PC-9 (cell line): ENCODE results near the gene CBX2. TPM values are rescaled to one million over a fixed set of nuclear protein-coding genes. Genes with fewer than 3 reads are reported as not detected.

ENCODE experiments used
- BruUV-seq: library from RNA; stranded (reverse); fragments of 400-500 nt; replicated peaks from 2 replicates; lab custom pipeline; 2021; lab: Mats Ljungman, UMichigan
- CTCF ChIA-PET: fragments of 300-600 bp; sonication (Branson Sonifier 250); formaldehyde crosslinking; loops from one replicate; lab custom pipeline; 2022; ENCODE audit warnings: antibody characterized with exemption; lab: Charles Lee
- POLR2A ChIA-PET: fragments of 300-600 bp; sonication (Branson Sonifier 250); formaldehyde crosslinking; loops from one replicate; lab custom pipeline; 2022; ENCODE audit warnings: antibody characterized with exemption; ENCODE audit not compliant: unreplicated experiment; lab: Charles Lee
- DNase-seq, 2 experiments: peaks; one replicate each; pipeline versions ENCODE4 v3.0.0 to v3.0.0-alpha.2; 2015 to 2022; ENCODE audit warnings: mixed read lengths in 1 of 2
- H2AFZ ChIP-seq: fragments of 200-600 bp; sonication (generic); 2 replicates; pipeline ENCODE4 v1.8.1; 2017; ENCODE audit warnings: antibody characterized with exemption
- H3F3A ChIP-seq: fragments of 200-600 bp; sonication (generic); 2 replicates; pipeline ENCODE4 v1.8.1; 2017; ENCODE audit warnings: antibody characterized with exemption, mild to moderate bottlenecking, low read depth; ENCODE audit not compliant: insufficient read depth
- H3K27ac ChIP-seq: fragments of 200-600 bp; sonication (generic); 2 replicates; pipeline ENCODE4 v1.6.1; 2016; ENCODE audit warnings: mixed run types
- H3K27me3 ChIP-seq: fragments of 200-600 bp; sonication (generic); 2 replicates; pipeline ENCODE4 v1.6.1; 2016; ENCODE audit warnings: low read depth, mixed run types; ENCODE audit not compliant: insufficient read depth
- H3K36me3 ChIP-seq: fragments of 200-600 bp; sonication (generic); 2 replicates; pipeline ENCODE4 v1.6.1; 2016; ENCODE audit warnings: low read depth, mixed run types
- H3K4me1 ChIP-seq: fragments of 200-600 bp; sonication (generic); replicated peaks from 2 replicates; pipeline ENCODE4 v1.6.1; 2016; ENCODE audit warnings: mixed run types; ENCODE audit not compliant: insufficient read depth
- H3K4me2 ChIP-seq: fragments of 200-600 bp; sonication (generic); 2 replicates; pipeline ENCODE4 v1.6.1; 2017; ENCODE audit warnings: mixed run types
- H3K4me3 ChIP-seq: fragments of 200-600 bp; sonication (generic); 2 replicates; pipeline ENCODE4 v1.6.1; 2016; ENCODE audit warnings: mixed run types
- H3K79me2 ChIP-seq: fragments of 200-600 bp; sonication (generic); 2 replicates; pipeline ENCODE4 v1.6.1; 2017; ENCODE audit warnings: low read depth, mixed run types
- H3K9me2 ChIP-seq: fragments of 200-600 bp; sonication (generic); 2 replicates; pipeline ENCODE4 v1.8.1; 2017; ENCODE audit warnings: mild to moderate bottlenecking; ENCODE audit not compliant: insufficient read depth
- H3K9me3 ChIP-seq: fragments of 200-600 bp; sonication (generic); 2 replicates; pipeline ENCODE4 v1.8.1; 2016; ENCODE audit warnings: low read depth; ENCODE audit not compliant: insufficient read depth
- H4K20me1 ChIP-seq: fragments of 200-600 bp; sonication (generic); 2 replicates; pipeline ENCODE4 v1.8.1; 2017; ENCODE audit not compliant: insufficient read depth
- CTCF ChIP-seq: fragments of 200-600 bp; sonication (generic); conservative IDR thresholded peaks from 2 replicates; pipeline ENCODE4 v1.6.1; 2017; ENCODE audit warnings: mixed run types, antibody characterized with exemption, mild to moderate bottlenecking, moderate library complexity
- EZH2 ChIP-seq: fragments of 200-600 bp; sonication (generic); IDR thresholded peaks from 2 replicates; pipeline ENCODE4 v1.8.0; 2017; ENCODE audit warnings: antibody characterized with exemption, low read depth
- intact Hi-C: fragments of 100-400 bp; cut with micrococcal nuclease; formaldehyde crosslinking; loops from one replicate; pipeline ENCODE4 v1.10.0; 2022; ENCODE audit not compliant: unreplicated experiment
- total RNA-seq: library from RNA; stranded (reverse); gene quantifications from 2 replicates; pipeline ENCODE4 v1.2.3, GENCODE V29; 2021

The CBX2 gene
- total RNA-seq, 1 experiment from 2014 or later, result 32.6 TPM

GRCh38 chr17:79836510-79836971 lies 58.6 kb downstream of the CBX2 start:
- BruUV-seq, result no TSS peak
- no peak for TF ChIP-seq EZH2
- TF ChIP-seq CTCF, result no peak
- ChIA-PET CTCF (interaction anchor here (1.2 kb wide), 1 partner anchor 79 kb away, joined by 5 read pairs; no protein-coding TSS in a partner anchor), POLR2A (interaction anchor here (0.6 to 0.7 kb wide), 4 partner anchors 15 to 68 kb away, joined by 3 to 22 read pairs (median 4); partner anchors contain the start of gene CBX8)
- peak overlapping the region; percentile 78 for H3K27ac ChIP-seq
- H3K79me2 ChIP-seq, result peaks cover 45% of the 10 kb centered on the region
- H4K20me1 ChIP-seq, result peaks cover 23% of the 10 kb centered on the region
- DNase-seq, result no peak
- intact Hi-C loops, result no loop called here
- no peaks in the 10 kb centered on the region for H3K9me2 ChIP-seq
- peaks cover 20% of the 10 kb centered on the region; the same call in 1 of the 2 replicates for H3F3A ChIP-seq
- H3K9me3 ChIP-seq, result no peaks in the 10 kb centered on the region
- H3K4me3 ChIP-seq, result peak overlapping the region; percentile 86
- peak overlapping the region; percentile 99 for H3K4me2 ChIP-seq
- H2AFZ ChIP-seq, result no peak overlapping the region
- peaks cover 31% of the 10 kb centered on the region for H3K4me1 ChIP-seq
- no peaks in the 10 kb centered on the region for H3K27me3 ChIP-seq
- H3K36me3 ChIP-seq, result no peaks in the 10 kb centered on the region

- intact Hi-C loops, result no loop called here
- peaks cover 23% of the 10 kb centered on the region for H4K20me1 ChIP-seq
- H3K9me2 ChIP-seq, result no peaks in the 10 kb centered on the region
- H3K36me3 ChIP-seq, result no peaks in the 10 kb centered on the region
- peaks cover 29% of the 10 kb centered on the region for H3K4me1 ChIP-seq
- peak overlapping the region; percentile 78 for H3K27ac ChIP-seq
- no TSS peak for BruUV-seq
- H3K79me2 ChIP-seq, result peaks cover 44% of the 10 kb centered on the region
- CTCF ChIA-PET, result interaction anchor here (0.6 to 1.2 kb wide), 2 partner anchors 79 to 82 kb away, joined by 4 to 5 read pairs; no protein-coding TSS in a partner anchor
- no peak overlapping the region for H2AFZ ChIP-seq
- H3K4me3 ChIP-seq, result peak overlapping the region; percentile 86
- no peaks in the 10 kb centered on the region for H3K9me3 ChIP-seq
- DNase-seq, result peak; percentile 85 to 89
- POLR2A ChIA-PET, result interaction anchor here (0.6 to 0.7 kb wide), 3 partner anchors 29 to 69 kb away, joined by 3 to 22 read pairs (median 5); partner anchors contain the start of gene CBX8
- H3K27me3 ChIP-seq, result no peaks in the 10 kb centered on the region; the same call in 1 of the 2 replicates
- TF ChIP-seq EZH2 (no peak), CTCF (no peak)
- peaks cover 19% of the 10 kb centered on the region; the same call in 1 of the 2 replicates for H3F3A ChIP-seq
- peak overlapping the region; percentile 99 for H3K4me2 ChIP-seq
Measured at GRCh38 chr17:79836972-79837887, 59.3 kb downstream of the CBX2 start.

Other genes with a start within 250 kb of the CBX2 start
- gene RBFOX3, start 167.1 kb upstream of the CBX2 start, total RNA-seq, result not detected in 2 replicates
- not detected in 2 replicates for gene ENPP7, start 47.2 kb upstream of the CBX2 start, total RNA-seq
- 14.2 and 15.5 TPM in 2 replicates for gene CBX8, start 18.9 kb downstream of the CBX2 start, total RNA-seq
- gene CBX4, start 61.3 kb downstream of the CBX2 start, total RNA-seq, result 32.0 and 33.1 TPM in 2 replicates